GM04504 (cell line): ENCODE measurements around the gene XPO6.

Experiments used
- DNase-seq: peaks from one replicate; pipeline ENCODE4 v3.0.0-alpha.2; 2012; ENCODE audit warnings: low read depth

The XPO6 gene

GRCh38 chr16:28063591-28064061 is 148.1 kb downstream of the XPO6 start, which contains the start of gene GSG1L:
TSS of gene GSG1L (minus strand) at chr16:28063714. CDS start at chr16:28063424, 290 bp downstream.
- no peak for DNase-seq

- no peak for DNase-seq
These were observed 148.8 kb downstream of the XPO6 start for GRCh38 chr16:28062847-28063521.

- no peak for DNase-seq
These were observed 149.4 kb downstream of the XPO6 start for GRCh38 chr16:28062261-28062846.

GRCh38 chr16:28061352-28062101 is 150.2 kb downstream of the XPO6 start:
- no peak for DNase-seq

GRCh38 chr16:28059841-28060575 is 151.8 kb downstream of the XPO6 start:
- no peak for DNase-seq

- no peak for DNase-seq
These were observed 152.8 kb downstream of the XPO6 start for GRCh38 chr16:28058839-28059589.

- DNase-seq = no peak
These were observed 153.8 kb downstream of the XPO6 start for GRCh38 chr16:28057949-28058348.

- no peak for DNase-seq
These were observed 158.3 kb downstream of the XPO6 start for GRCh38 chr16:28053461-28053860.

GRCh38 chr16:28052274-28053128 is 159.3 kb downstream of the XPO6 start:
- DNase-seq = no peak

- no peak for DNase-seq
These were observed 160.3 kb downstream of the XPO6 start for GRCh38 chr16:28051486-28051885.
